BLaER1 treated with 17β-estradiol and CSF1 and Interleukin-3, amounts not matched to agents 10 nM and 100 nM (cell line): Measurements from ENCODE around the gene DGAT2L6.

ENCODE experiments used
- H3K27ac ChIP-seq, 11 experiments: shearing (Covaris generic); formaldehyde crosslinking; 2 replicates each; pipeline ENCODE4 v1.8.1; 2022
- H3K27me3 ChIP-seq, 11 experiments: shearing (Covaris generic); formaldehyde crosslinking; 2 replicates each; pipeline ENCODE4 v1.8.1; 2022
- H3K36me3 ChIP-seq, 11 experiments: shearing (Covaris generic); formaldehyde crosslinking; 2 replicates each; pipeline ENCODE4 v1.8.1; 2022
- H3K4me1 ChIP-seq, 10 experiments: shearing (Covaris generic); formaldehyde crosslinking; 2 replicates each; pipeline ENCODE4 v1.8.1; 2022
- H3K4me2 ChIP-seq, 11 experiments: shearing (Covaris generic); formaldehyde crosslinking; 2 replicates each; pipeline ENCODE4 v1.8.1; 2022
- H3K4me3 ChIP-seq, 10 experiments: shearing (Covaris generic); formaldehyde crosslinking; 2 replicates each; pipeline ENCODE4 v1.8.1; 2022
- H3K9ac ChIP-seq, 11 experiments: shearing (Covaris generic); formaldehyde crosslinking; 2 replicates each; pipeline ENCODE4 v1.8.1; 2022
- H3K9me3 ChIP-seq, 11 experiments: shearing (Covaris generic); formaldehyde crosslinking; replicated peaks in 1 of 11; 2 replicates each; pipeline ENCODE4 v1.8.1; 2022
- H4K20me1 ChIP-seq, 11 experiments: shearing (Covaris generic); formaldehyde crosslinking; 2 replicates each; pipeline ENCODE4 v1.8.1; 2022
- Cebpa-rat ChIP-seq, 11 experiments: shearing (Covaris generic); IDR thresholded peaks; 2 replicates each; pipeline ENCODE4 v1.8.1; 2022

DGAT2L6 gene

GRCh38 chrX:70252491-70252890 is 75.2 kb downstream of the DGAT2L6 start:
- Histone ChIP-seq H3K4me2 (no peak overlapping the region), H4K20me1 (no peaks in the 10 kb centered on the region; a peak in 1 of 22 replicates), H3K36me3 (no peaks in the 10 kb centered on the region), H3K27ac (no peak overlapping the region), H3K4me3 (no peak overlapping the region), H3K27me3 (peaks cover 55 to 98% (median 93%) of the 10 kb centered on the region in 11 experiments), H3K9me3 (peaks cover 0 to 22% (median 0%) of the 10 kb centered on the region in 11 experiments; a peak in 1 of 22 replicates), H3K9ac (no peak overlapping the region), H3K4me1 (no peaks in the 10 kb centered on the region)
- no peak for TF ChIP-seq Cebpa-rat (IDR thresholded peaks at IDR 0.05)

GRCh38 chrX:70253377-70254062 is 76.2 kb downstream of the DGAT2L6 start:
- no peak overlapping the region for H3K9ac ChIP-seq
- no peak overlapping the region for H3K4me2 ChIP-seq

GRCh38 chrX:70254063-70254400 is 76.7 kb downstream of the DGAT2L6 start:
- Histone ChIP-seq H3K4me3 (no peak overlapping the region), H3K27ac (no peak overlapping the region), H4K20me1 (no peaks in the 10 kb centered on the region), H3K9me3 (peaks cover 0 to 22% (median 0%) of the 10 kb centered on the region in 11 experiments; a peak in 1 of 22 replicates), H3K4me2 (no peak overlapping the region), H3K4me1 (no peaks in the 10 kb centered on the region), H3K27me3 (peaks cover 41 to 95% (median 84%) of the 10 kb centered on the region in 11 experiments), H3K9ac (no peak overlapping the region), H3K36me3 (no peaks in the 10 kb centered on the region)
- no peak for TF ChIP-seq Cebpa-rat (IDR thresholded peaks at IDR 0.05)

More at GRCh38 chrX:70253377-70254062, 76.2 kb downstream of the DGAT2L6 start:
- Histone ChIP-seq H4K20me1 (no peaks in the 10 kb centered on the region), H3K4me3 (no peak overlapping the region), H3K4me1 (no peaks in the 10 kb centered on the region), H3K36me3 (no peaks in the 10 kb centered on the region), H3K27ac (no peak overlapping the region), H3K27me3 (peaks cover 45 to 97% (median 89%) of the 10 kb centered on the region in 11 experiments), H3K9me3 (peaks cover 0 to 22% (median 0%) of the 10 kb centered on the region in 11 experiments; a peak in 1 of 22 replicates)
- TF ChIP-seq Cebpa-rat (IDR thresholded peaks at IDR 0.05) = no peak

- Histone ChIP-seq H4K20me1 (peaks cover 0 to 7% (median 0%) of the 10 kb centered on the region in 11 experiments; a peak in 3 of 22 replicates), H3K27ac (no peak overlapping the region), H3K27me3 (peaks cover 39 to 95% (median 84%) of the 10 kb centered on the region in 11 experiments), H3K4me1 (no peaks in the 10 kb centered on the region), H3K36me3 (no peaks in the 10 kb centered on the region), H3K4me2 (no peak overlapping the region), H3K9me3 (peaks cover 0 to 22% (median 0%) of the 10 kb centered on the region in 11 experiments; a peak in 1 of 22 replicates), H3K4me3 (no peak overlapping the region), H3K9ac (no peak overlapping the region)
- no peak for TF ChIP-seq Cebpa-rat (IDR thresholded peaks at IDR 0.05)
These were observed 77.6 kb downstream of the DGAT2L6 start for GRCh38 chrX:70254909-70255308.
